Measurements from ENCODE around the gene BCAP31.
"Not testable (repeated sequence)": the region's sequence is repeated elsewhere in the genome, so short reads cannot be mapped to it uniquely, and the experiment has no call there.

BCAP31 gene

GRCh38 chrX:153707406-153707805, 16.8 kb downstream of the BCAP31 start:
- DNase-seq: no peak

GRCh38 chrX:153706799-153707198, 17.4 kb downstream of the BCAP31 start:
- DNase-seq: no peak

- DNase-seq: not testable (repeated sequence)
These were observed 18.7 kb downstream of the BCAP31 start for GRCh38 chrX:153705403-153706060.

GRCh38 chrX:153704631-153705402, 19.4 kb downstream of the BCAP31 start:
- not testable (repeated sequence) for DNase-seq

- DNase-seq: no peak
These were observed 20.1 kb downstream of the BCAP31 start for GRCh38 chrX:153704021-153704526.

GRCh38 chrX:153703036-153703370, 21.2 kb downstream of the BCAP31 start:
- DNase-seq: no peak

- DNase-seq: no peak
These were observed 21.7 kb downstream of the BCAP31 start for GRCh38 chrX:153702336-153703035.

- no peak for DNase-seq
These were observed 22.5 kb downstream of the BCAP31 start for GRCh38 chrX:153701706-153702105.

- DNase-seq: no peak
These were observed 23.2 kb downstream of the BCAP31 start for GRCh38 chrX:153700967-153701366.

- DNase-seq: no peak
These were observed 23.7 kb downstream of the BCAP31 start for GRCh38 chrX:153700376-153700945.

- not testable (repeated sequence) for DNase-seq
These were observed 24.3 kb downstream of the BCAP31 start for GRCh38 chrX:153699784-153700371.

- DNase-seq: not testable (repeated sequence)
These were observed 24.9 kb downstream of the BCAP31 start for GRCh38 chrX:153699210-153699783.

GRCh38 chrX:153697924-153698865, 26.0 kb downstream of the BCAP31 start:
- DNase-seq: no peak

GRCh38 chrX:153696986-153697722, 27.0 kb downstream of the BCAP31 start:
- DNase-seq: not testable (repeated sequence)

GRCh38 chrX:153696538-153696937, 27.6 kb downstream of the BCAP31 start:
- not testable (repeated sequence) for DNase-seq

- no peak for DNase-seq
These were observed 28.1 kb downstream of the BCAP31 start for GRCh38 chrX:153696100-153696499.

- no peak for DNase-seq
These were observed 29.4 kb downstream of the BCAP31 start for GRCh38 chrX:153694687-153695270.

GRCh38 chrX:153694256-153694655, 29.9 kb downstream of the BCAP31 start:
- DNase-seq: not testable (repeated sequence)

GRCh38 chrX:153693216-153694086, 30.7 kb downstream of the BCAP31 start:
- no peak for DNase-seq

Measured in NCI-H187 treated with DMSO at 0.1 percent for 48 hours (cell line).